Upper lobe of right lung (tissue), 1 donor: Measurements from ENCODE around the gene VDR. TPM values are rescaled to one million over a fixed set of nuclear protein-coding genes. Genes with fewer than 3 reads are reported as not detected.

Source experiments
- ATAC-seq: fragments of 200-7000 bp; cut with Tn5 transposase; one replicate; pipeline ENCODE4 v1.9.1; 2020; ENCODE audit warnings: mild to moderate bottlenecking, moderate library complexity
- DNase-seq: peaks from one replicate; pipeline ENCODE4 v3.0.0-alpha.2; 2020
- H3K27ac ChIP-seq: fragments of 200-600 bp; one replicate; pipeline ENCODE4 v1.8.0; 2022
- H3K27me3 ChIP-seq: fragments of 200-600 bp; one replicate; pipeline ENCODE4 v1.8.0; 2022; ENCODE audit warnings: mild to moderate bottlenecking
- H3K36me3 ChIP-seq: fragments of 200-600 bp; one replicate; pipeline ENCODE4 v1.8.0; 2022
- H3K4me1 ChIP-seq: fragments of 200-600 bp; one replicate; pipeline ENCODE4 v1.8.0; 2022
- H3K4me3 ChIP-seq: fragments of 200-600 bp; one replicate; pipeline ENCODE4 v1.8.0; 2022; ENCODE audit warnings: mild to moderate bottlenecking
- H3K9me3 ChIP-seq: fragments of 200-600 bp; one replicate; pipeline ENCODE4 v1.8.0; 2022
- intact Hi-C: fragments of 100-400 bp; cut with DNase I; formaldehyde crosslinking; loops from one replicate; pipeline ENCODE4 v1.11.0; 2022
- total RNA-seq: library from RNA; stranded (reverse); fragmentation: NEBNext Ultra II Directional; extraction: Animal tissue kit (Norgen Biotek cat#: 25700); gene quantifications from one replicate; pipeline ENCODE4 v1.2.1, GENCODE V29; 2021
- TF ChIP-seq, protein P1 (sequence below): fragments of 200-600 bp; IDR thresholded peaks from one replicate; pipeline ENCODE4 v1.8.0; 2022; ENCODE audit warnings: antibody characterized with exemption
- donor health status: DM: no; HTN: yes; CAD: no; lungs with severe emphysema.

VDR gene
- total RNA-seq, 1 donor from 2014 or later = 28.7 TPM

DNA sequence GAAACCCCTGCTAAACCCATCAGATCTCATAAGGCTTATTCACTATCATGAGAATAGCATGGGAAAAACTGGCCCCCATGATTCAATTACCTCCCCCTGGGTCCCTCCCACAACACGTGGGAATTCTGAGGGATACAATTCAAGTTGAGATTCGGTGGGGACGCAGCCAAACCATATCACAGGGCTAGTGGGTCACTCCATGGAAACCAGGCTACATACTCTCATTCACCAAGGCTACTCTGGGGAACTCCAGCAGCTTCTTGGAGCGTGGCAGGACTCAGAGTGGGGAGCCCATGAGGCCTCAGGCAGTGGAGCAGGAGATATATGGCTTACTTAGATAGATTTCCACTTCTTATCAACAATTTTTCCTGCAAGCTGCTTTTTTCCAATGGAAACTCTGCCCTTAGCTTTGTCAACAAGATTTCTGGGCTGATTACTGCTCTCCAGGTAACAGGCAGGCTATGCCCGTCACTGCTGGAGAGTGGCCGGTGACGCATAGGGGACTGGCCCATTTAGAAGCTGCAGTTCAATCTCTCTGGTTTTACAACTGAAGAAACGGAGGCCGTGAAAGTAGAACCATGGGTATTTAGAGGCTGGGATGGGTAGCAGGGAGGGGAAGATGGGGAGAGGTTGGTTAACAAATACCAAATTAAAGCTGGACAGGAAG is 16.5 kb downstream of the VDR start:
- ATAC-seq (no peak), DNase-seq (no peak)
- Histone ChIP-seq H3K4me3 (no peak overlapping the region), H3K9me3 (no peaks in the 10 kb centered on the region), H3K27me3 (no peaks in the 10 kb centered on the region), H3K27ac (no peak overlapping the region), H3K4me1 (peaks cover 23% of the 10 kb centered on the region), H3K36me3 (no peaks in the 10 kb centered on the region)
- intact Hi-C loops = no loop called here
- TF ChIP-seq, protein P1, sequence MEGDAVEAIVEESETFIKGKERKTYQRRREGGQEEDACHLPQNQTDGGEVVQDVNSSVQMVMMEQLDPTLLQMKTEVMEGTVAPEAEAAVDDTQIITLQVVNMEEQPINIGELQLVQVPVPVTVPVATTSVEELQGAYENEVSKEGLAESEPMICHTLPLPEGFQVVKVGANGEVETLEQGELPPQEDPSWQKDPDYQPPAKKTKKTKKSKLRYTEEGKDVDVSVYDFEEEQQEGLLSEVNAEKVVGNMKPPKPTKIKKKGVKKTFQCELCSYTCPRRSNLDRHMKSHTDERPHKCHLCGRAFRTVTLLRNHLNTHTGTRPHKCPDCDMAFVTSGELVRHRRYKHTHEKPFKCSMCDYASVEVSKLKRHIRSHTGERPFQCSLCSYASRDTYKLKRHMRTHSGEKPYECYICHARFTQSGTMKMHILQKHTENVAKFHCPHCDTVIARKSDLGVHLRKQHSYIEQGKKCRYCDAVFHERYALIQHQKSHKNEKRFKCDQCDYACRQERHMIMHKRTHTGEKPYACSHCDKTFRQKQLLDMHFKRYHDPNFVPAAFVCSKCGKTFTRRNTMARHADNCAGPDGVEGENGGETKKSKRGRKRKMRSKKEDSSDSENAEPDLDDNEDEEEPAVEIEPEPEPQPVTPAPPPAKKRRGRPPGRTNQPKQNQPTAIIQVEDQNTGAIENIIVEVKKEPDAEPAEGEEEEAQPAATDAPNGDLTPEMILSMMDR = no peak

DNA sequence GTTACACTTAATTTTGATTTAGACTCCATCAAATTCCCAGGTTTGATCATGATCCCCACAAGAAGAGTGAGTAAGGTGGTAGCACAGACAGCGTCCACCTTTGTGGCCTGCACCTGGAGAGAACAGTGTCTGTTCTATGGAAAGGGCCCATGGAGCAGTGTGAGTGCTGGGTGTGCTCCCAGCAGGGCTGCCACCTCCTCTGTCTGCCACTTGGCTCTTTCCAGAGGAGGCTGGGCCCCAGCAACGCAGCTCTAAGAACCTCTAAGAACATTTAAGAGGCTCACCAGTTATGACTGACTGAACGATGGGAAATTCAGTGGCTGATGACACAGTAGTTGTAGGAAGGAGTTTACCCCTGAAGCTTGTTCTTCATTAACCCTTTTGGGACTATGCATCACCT is 17.3 kb downstream of the VDR start:
- ATAC-seq = peak; percentile 43
- Histone ChIP-seq H3K4me1 (peaks cover 23% of the 10 kb centered on the region), H3K36me3 (no peaks in the 10 kb centered on the region), H3K4me3 (no peak overlapping the region), H3K9me3 (no peaks in the 10 kb centered on the region), H3K27ac (no peak overlapping the region), H3K27me3 (no peaks in the 10 kb centered on the region)
- DNase-seq = no peak
- TF ChIP-seq, protein P1 = no peak
- intact Hi-C loops = no loop called here

DNA sequence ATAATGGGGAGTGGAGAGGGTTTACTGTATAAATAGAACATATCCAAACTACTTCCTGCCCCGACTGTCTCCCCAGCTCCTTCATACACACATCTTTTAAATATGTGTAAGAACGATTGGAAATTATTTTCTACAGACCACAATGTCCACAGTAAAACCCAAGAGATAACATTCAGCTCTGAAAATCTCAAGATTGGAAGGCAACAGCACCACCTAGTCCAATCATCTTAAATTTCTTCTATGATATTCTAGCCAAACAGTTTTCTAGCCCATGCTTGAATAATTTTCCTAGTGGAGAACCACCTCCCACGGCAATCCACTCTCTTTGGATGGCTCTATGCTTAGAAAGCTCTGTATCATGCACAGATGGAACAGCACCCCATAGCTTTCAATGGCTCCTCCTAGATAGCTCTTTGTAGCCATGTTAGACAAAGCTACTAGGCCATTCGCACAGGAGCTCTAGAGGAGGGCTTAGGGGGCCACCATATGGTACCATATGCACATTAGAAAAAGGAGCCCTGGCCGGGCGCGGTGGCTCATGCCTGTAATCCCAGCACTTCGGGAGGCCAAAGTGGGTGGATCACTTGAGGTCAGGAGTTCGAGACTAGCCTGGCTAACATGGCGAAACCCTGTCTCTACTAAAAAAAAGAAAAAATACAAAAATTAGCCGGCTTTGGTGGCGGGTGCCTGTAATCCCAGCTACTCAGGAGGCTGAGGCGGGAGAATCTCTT is 18.1 kb downstream of the VDR start:
- Histone ChIP-seq H3K9me3 (no peaks in the 10 kb centered on the region), H3K36me3 (no peaks in the 10 kb centered on the region), H3K27me3 (no peaks in the 10 kb centered on the region), H3K4me3 (no peak overlapping the region), H3K4me1 (peaks cover 24% of the 10 kb centered on the region), H3K27ac (no peak overlapping the region)
- ATAC-seq (no peak), DNase-seq (no peak)
- TF ChIP-seq, protein P1 = no peak
- intact Hi-C loops = no loop called here

DNA sequence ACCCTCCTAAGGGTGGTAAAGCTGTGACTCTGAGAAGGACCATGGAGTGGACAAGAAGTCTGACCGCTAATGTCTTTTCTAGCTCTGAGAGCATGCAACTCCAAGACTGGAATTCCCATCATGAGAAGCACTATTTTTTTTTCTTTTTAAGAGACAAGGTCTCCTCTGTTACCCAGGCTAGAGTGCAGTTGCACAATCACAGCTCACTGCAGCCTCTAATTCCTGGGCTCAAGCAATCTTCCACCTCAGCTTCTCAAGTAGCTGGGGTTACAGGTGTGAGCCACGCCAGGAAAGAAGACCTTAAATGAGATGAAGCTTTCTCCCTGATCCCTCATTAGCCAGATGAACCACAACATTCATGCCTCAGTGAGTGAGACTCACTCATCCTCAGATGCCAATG is 19.2 kb downstream of the VDR start:
- no peaks in the 10 kb centered on the region for H3K27me3 ChIP-seq
- ATAC-seq (no peak), DNase-seq (no peak)
- H3K27ac ChIP-seq = no peak overlapping the region
- intact Hi-C loops = no loop called here
- TF ChIP-seq, protein P1 = no peak
- no peaks in the 10 kb centered on the region for H3K36me3 ChIP-seq
- peaks cover 22% of the 10 kb centered on the region for H3K4me1 ChIP-seq
- H3K9me3 ChIP-seq = no peaks in the 10 kb centered on the region
- no peak overlapping the region for H3K4me3 ChIP-seq

DNA sequence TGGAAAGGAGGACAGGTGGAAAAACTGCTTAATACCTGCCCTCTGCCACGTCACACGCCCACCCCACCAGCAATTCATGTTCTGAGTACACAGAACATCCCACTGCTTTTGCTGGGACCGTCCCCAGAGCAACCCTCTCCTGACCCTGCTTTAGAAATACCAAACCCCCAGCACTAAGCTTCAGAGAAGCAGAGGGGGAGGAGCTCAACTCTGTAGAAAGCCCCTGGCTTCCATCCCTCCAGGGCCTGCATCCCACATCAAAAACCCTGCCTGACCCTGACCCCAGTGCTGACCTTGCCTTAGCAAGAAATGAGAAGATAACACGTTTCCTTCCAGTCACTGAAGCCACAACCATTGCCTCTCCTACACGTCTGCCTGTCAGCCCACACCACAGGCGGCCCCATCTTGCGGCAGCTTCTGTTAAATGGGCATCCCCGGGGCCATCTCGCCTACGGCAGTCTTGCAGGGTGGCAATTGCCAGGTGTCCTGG is 19.7 kb downstream of the VDR start:
- ATAC-seq (no peak), DNase-seq (no peak)
- Histone ChIP-seq H3K4me1 (peaks cover 22% of the 10 kb centered on the region), H3K27me3 (no peaks in the 10 kb centered on the region), H3K4me3 (no peak overlapping the region), H3K27ac (no peak overlapping the region), H3K36me3 (no peaks in the 10 kb centered on the region), H3K9me3 (no peaks in the 10 kb centered on the region)
- TF ChIP-seq, protein P1 = no peak
- intact Hi-C loops = no loop called here
